Psoas muscle (tissue), 8 donors: ENCODE data around the gene PLPP3. TPM values are rescaled to one million over a fixed set of nuclear protein-coding genes. Genes with fewer than 3 reads are reported as not detected.

Experiments
- ATAC-seq, 4 donors: fragments of 200-7000 bp; cut with Tn5 transposase; one replicate each; pipeline ENCODE4 v1.9.1; 2020; ENCODE audit warnings: moderate library complexity in 3 of 4, mild to moderate bottlenecking in 2 of 4
- DNase-seq, 2 donors: peaks; one replicate each; pipeline ENCODE4 v3.0.0-alpha.2; 2020
- H3K27ac ChIP-seq: fragments of 200-600 bp; one replicate; pipeline ENCODE4 v1.8.0; 2022
- H3K27me3 ChIP-seq, 3 donors: fragments of 200-600 bp in 1 of 3; one replicate each; pipeline versions ENCODE4 v1.6.1 to v1.8.0; 2013 to 2022; ENCODE audit warnings: low read length in 2 of 3, mild to moderate bottlenecking in 2 of 3, moderate library complexity in 1 of 3; ENCODE audit not compliant: insufficient read depth in 3 of 3
- H3K36me3 ChIP-seq, 2 donors: fragments of 200-600 bp in 1 of 2; one replicate each; pipeline versions ENCODE4 v1.6.1 to v1.8.0; 2013 to 2022; ENCODE audit warnings: low read depth in 1 of 2, mild to moderate bottlenecking in 1 of 2, moderate library complexity in 1 of 2; ENCODE audit not compliant: insufficient read depth in 1 of 2
- H3K4me1 ChIP-seq: fragments of 200-600 bp; one replicate; pipeline ENCODE4 v1.8.0; 2022
- H3K4me3 ChIP-seq: fragments of 200-600 bp; one replicate; pipeline ENCODE4 v1.8.0; 2022; ENCODE audit warnings: mild to moderate bottlenecking
- H3K9me3 ChIP-seq: fragments of 200-600 bp; one replicate; pipeline ENCODE4 v1.8.0; 2022
- CTCF ChIP-seq: fragments of 200-600 bp; IDR thresholded peaks from one replicate; pipeline ENCODE4 v1.8.0; 2022; ENCODE audit warnings: antibody characterized with exemption
- WGBS, 3 donors: extraction: QIAGEN DNeasy Blood & Tissue Kit; methylation state at CpG; one replicate each; pipeline versions ENCODE4 v1.1.6 to v1.1.7; 2013; 5-methylcytosine and 5-hydroxymethylcytosine counted together
- intact Hi-C, 2 donors: fragments of 100-400 bp; cut with DNase I; formaldehyde crosslinking; loops; one replicate each; pipeline versions ENCODE4 v1.11.0 to v1.14.2; 2022
- polyA plus RNA-seq, 3 donors: library from polyadenylated mRNA; stranded (reverse); fragments of 200-250 nt; gene quantifications; one replicate each; pipeline ENCODE4 v1.2.3, GENCODE V29; 2013
- total RNA-seq, 4 donors: library from RNA; stranded (reverse); fragmentation: NEBNext Ultra II Directional in 2 of 4; extraction: Animal tissue kit (Norgen Biotek cat#: 25700) in 2 of 4; gene quantifications; one replicate each; pipeline versions ENCODE4 v1.2.1 to v1.2.4, GENCODE V29; 2021 to 2023
- donor health status: healthy with polysubstance abuse.
- donor health status: DM: no; HTN: no; CAD: no; lungs with moderate emphysema.
- donor health status: Bipolar disorder and iron deficiency.
- donor health status: healthy.
- donor health status: DM: yes; HTN: yes; CAD: no.
- donor health status: DM: no; HTN: no; CAD: no.
- donor health status: DM: no; HTN: no; CAD: no.
- donor health status: DM: yes; HTN: yes; CAD: no.

PLPP3 gene
- total and polyA plus RNA-seq, 7 donors, result 35.5 to 69.1 (median 46.3) TPM

GRCh38 chr1:56463376-56463775 is 116.0 kb downstream of the PLPP3 start:
- H3K36me3 ChIP-seq, result no peaks in the 10 kb centered on the region
- H3K9me3 ChIP-seq, result no peaks in the 10 kb centered on the region
- intact Hi-C loops, result no loop called here
- TF ChIP-seq CTCF, result no peak
- no peaks in the 10 kb centered on the region for H3K4me1 ChIP-seq
- ATAC-seq (no peak), DNase-seq (no peak)
- WGBS, 3 donors, result 98 to 100% (median 100%) methylated on average over 1 of the region's 1 CpG
- H3K27me3 ChIP-seq, result no peaks in the 10 kb centered on the region
- no peak overlapping the region for H3K27ac ChIP-seq
- H3K4me3 ChIP-seq, result no peak overlapping the region

- Histone ChIP-seq H3K4me1 (no peaks in the 10 kb centered on the region), H3K27ac (no peak overlapping the region), H3K9me3 (no peaks in the 10 kb centered on the region), H3K27me3 (no peaks in the 10 kb centered on the region), H3K4me3 (no peak overlapping the region), H3K36me3 (no peaks in the 10 kb centered on the region)
- DNase-seq (no peak), ATAC-seq (no peak)
- WGBS, 3 donors, result 71 to 78% (median 73%) methylated on average over 3 of the region's 3 CpGs
- intact Hi-C loops, result no loop called here
- no peak for TF ChIP-seq CTCF
Measured at GRCh38 chr1:56462209-56462608, 117.2 kb downstream of the PLPP3 start.

- no peak for TF ChIP-seq CTCF
- no peak overlapping the region for H3K27ac ChIP-seq
- ATAC-seq (no peak), DNase-seq (no peak)
- no peak overlapping the region for H3K4me3 ChIP-seq
- intact Hi-C loops, result no loop called here
- no peaks in the 10 kb centered on the region for H3K4me1 ChIP-seq
- no peaks in the 10 kb centered on the region for H3K27me3 ChIP-seq
- 69 to 82% (median 70%) methylated on average over 12 of the region's 12 CpGs for WGBS, 3 donors
- no peaks in the 10 kb centered on the region for H3K36me3 ChIP-seq
- H3K9me3 ChIP-seq, result no peaks in the 10 kb centered on the region
Measured at GRCh38 chr1:56461158-56462127, 117.9 kb downstream of the PLPP3 start.

GRCh38 chr1:56459260-56459659 is 120.1 kb downstream of the PLPP3 start:
- Histone ChIP-seq H3K4me3 (no peak overlapping the region), H3K4me1 (no peaks in the 10 kb centered on the region), H3K9me3 (no peaks in the 10 kb centered on the region), H3K36me3 (no peaks in the 10 kb centered on the region), H3K27ac (no peak overlapping the region), H3K27me3 (no peaks in the 10 kb centered on the region)
- intact Hi-C loops, result no loop called here
- no peak for DNase-seq
- TF ChIP-seq CTCF, result no peak
- ATAC-seq, result no peak
- 70 to 98% (median 97%) methylated on average over 4 of the region's 4 CpGs for WGBS, 3 donors
